C4-2B (cell line): Measurements from ENCODE around the gene TMEM79.

Experiments
- ZFX ChIP-seq: fragments of 450-650 bp; IDR thresholded peaks from 2 replicates; pipeline ENCODE4 v1.6.1; 2017
- TF ChIP-seq, protein P1 (sequence below): fragments of 450-650 bp; conservative IDR thresholded peaks from 2 replicates; pipeline ENCODE4 v1.5.1; 2017; ENCODE audit warnings: mild to moderate bottlenecking

- TF ChIP-seq, protein P1, sequence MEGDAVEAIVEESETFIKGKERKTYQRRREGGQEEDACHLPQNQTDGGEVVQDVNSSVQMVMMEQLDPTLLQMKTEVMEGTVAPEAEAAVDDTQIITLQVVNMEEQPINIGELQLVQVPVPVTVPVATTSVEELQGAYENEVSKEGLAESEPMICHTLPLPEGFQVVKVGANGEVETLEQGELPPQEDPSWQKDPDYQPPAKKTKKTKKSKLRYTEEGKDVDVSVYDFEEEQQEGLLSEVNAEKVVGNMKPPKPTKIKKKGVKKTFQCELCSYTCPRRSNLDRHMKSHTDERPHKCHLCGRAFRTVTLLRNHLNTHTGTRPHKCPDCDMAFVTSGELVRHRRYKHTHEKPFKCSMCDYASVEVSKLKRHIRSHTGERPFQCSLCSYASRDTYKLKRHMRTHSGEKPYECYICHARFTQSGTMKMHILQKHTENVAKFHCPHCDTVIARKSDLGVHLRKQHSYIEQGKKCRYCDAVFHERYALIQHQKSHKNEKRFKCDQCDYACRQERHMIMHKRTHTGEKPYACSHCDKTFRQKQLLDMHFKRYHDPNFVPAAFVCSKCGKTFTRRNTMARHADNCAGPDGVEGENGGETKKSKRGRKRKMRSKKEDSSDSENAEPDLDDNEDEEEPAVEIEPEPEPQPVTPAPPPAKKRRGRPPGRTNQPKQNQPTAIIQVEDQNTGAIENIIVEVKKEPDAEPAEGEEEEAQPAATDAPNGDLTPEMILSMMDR: no peak
- TF ChIP-seq ZFX: no peak
Measured at GRCh38 chr1:156289857-156290256, 5.7 kb downstream of the TMEM79 start.
